Peyer's patch (tissue), 4 donors: ENCODE results near the gene CPED1.

Experiments
- CTCF ChIP-seq, 6 experiments: fragments of 450-650 bp in 4 of 6; fragments of 200-600 bp in 2 of 6; sonication (generic) in 1 of 6; IDR thresholded peaks; one replicate each; pipeline ENCODE4 v1.5.1; 2017 to 2019; ENCODE audit warnings: antibody characterized with exemption in 6 of 6, mild to moderate bottlenecking in 3 of 6, moderate library complexity in 1 of 6
- POLR2A ChIP-seq, 2 donors: fragments of 450-650 bp; IDR thresholded peaks; one replicate each; pipeline ENCODE4 v1.5.1; 2017; ENCODE audit warnings: antibody characterized with exemption in 2 of 2, mild to moderate bottlenecking in 2 of 2, moderate library complexity in 2 of 2

GRCh38 chr7:120966961-120967360 is 21.6 kb upstream of the CPED1 start:
- TF ChIP-seq CTCF (IDR thresholded peaks at IDR 0.05) (no peak), POLR2A (IDR thresholded peaks at IDR 0.05) (no peak)
